ENCODE results near the gene NPTXR. TPM values are rescaled to one million over a fixed set of nuclear protein-coding genes. Genes with fewer than 3 reads are reported as not detected.
A peak's percentile ranks its signal among the peaks of the same experiment; 100 is the strongest.

Gene NPTXR
- polyA plus RNA-seq, 3 donors, result 0.04 TPM; not detected in 2

GRCh38 chr22:38868886-38869381 lies 25.1 kb upstream of the NPTXR start:
- Mint-ChIP-seq H3K4me1 (peaks cover 32% of the 10 kb centered on the region), H3K27ac (peak overlapping the region in 4 of 7 donors; percentile 6 to 52 (median 22)), H3K36me3 (peaks cover 33 to 47% of the 10 kb centered on the region in 2 donors), H3K27me3 (ENCODE audit: low read depth in 3 of 3) (peaks cover 2 to 11% (median 9%) of the 10 kb centered on the region in 3 donors), H3K9me3 (no peaks in the 10 kb centered on the region), H3K4me3 (no peak overlapping the region)
- Histone ChIP-seq H3K79me2 (ENCODE audit: insufficient read depth, low read length) (peaks cover 23% of the 10 kb centered on the region), H3K4me3 (replicated peaks in 1 of 3; ENCODE audit: low read depth in 2 of 3, low read length in 3 of 3) (no peak overlapping the region), H3K27ac (ENCODE audit: low read depth in 1 of 2, low read length in 2 of 2) (no peak overlapping the region), H3K4me1 (ENCODE audit: control insufficient read depth in 1 of 2, insufficient read depth in 2 of 2, low read length in 2 of 2) (peaks cover 29 to 43% of the 10 kb centered on the region in 2 donors), H3K27me3 (ENCODE audit: control insufficient read depth in 2 of 2, insufficient read depth in 2 of 2, low read length in 2 of 2) (peaks cover 0 to 9% of the 10 kb centered on the region in 2 donors), H4K20me1 (ENCODE audit: insufficient read depth, low read length) (peaks cover 63% of the 10 kb centered on the region), H2AFZ (ENCODE audit: insufficient read depth, low read depth, low read length, poor library complexity, severe bottlenecking) (no peak overlapping the region), H3K4me2 (replicated peaks; ENCODE audit: extremely low read depth, low read length, poor library complexity, severe bottlenecking) (no peak overlapping the region), H3K9ac (ENCODE audit: insufficient read depth, low read length, poor library complexity, severe bottlenecking) (no peak overlapping the region), H3K36me3 (replicated peaks in 1 of 2; ENCODE audit: control insufficient read depth in 1 of 2, insufficient read depth in 2 of 2, low read length in 2 of 2) (peaks cover 33 to 41% of the 10 kb centered on the region in 2 donors), H3K9me3 (replicated peaks in 1 of 2; ENCODE audit: control insufficient read depth in 1 of 2, insufficient read depth in 1 of 2, low read length in 2 of 2) (no peaks in the 10 kb centered on the region)
- TF ChIP-seq CTCF (IDR thresholded peaks at IDR 0.05), result peak; percentile 91
- WGBS (ENCODE audit: insufficient coverage), result 8% methylated on average over 7 of the region's 8 CpGs
- intact Hi-C loops (cut with micrococcal nuclease), result loop anchor here in 1 of 2 donors (1.0 kb wide), 1 partner anchor 134 kb away; no protein-coding TSS in a partner anchor
- peak; percentile 68 to 75 (median 74) for DNase-seq

GRCh38 chr22:38868286-38868721 lies 24.5 kb upstream of the NPTXR start:
- Histone ChIP-seq H3K4me1 (ENCODE audit: control insufficient read depth in 1 of 2, insufficient read depth in 2 of 2, low read length in 2 of 2) (peaks cover 29 to 41% of the 10 kb centered on the region in 2 donors), H3K79me2 (ENCODE audit: insufficient read depth, low read length) (peaks cover 23% of the 10 kb centered on the region), H4K20me1 (ENCODE audit: insufficient read depth, low read length) (peaks cover 69% of the 10 kb centered on the region), H2AFZ (ENCODE audit: insufficient read depth, low read depth, low read length, poor library complexity, severe bottlenecking) (no peak overlapping the region), H3K4me2 (replicated peaks; ENCODE audit: extremely low read depth, low read length, poor library complexity, severe bottlenecking) (no peak overlapping the region), H3K9me3 (replicated peaks in 1 of 2; ENCODE audit: control insufficient read depth in 1 of 2, insufficient read depth in 1 of 2, low read length in 2 of 2) (no peaks in the 10 kb centered on the region), H3K9ac (ENCODE audit: insufficient read depth, low read length, poor library complexity, severe bottlenecking) (no peak overlapping the region), H3K27me3 (ENCODE audit: control insufficient read depth in 2 of 2, insufficient read depth in 2 of 2, low read length in 2 of 2) (peaks cover 0 to 2% of the 10 kb centered on the region in 2 donors), H3K36me3 (replicated peaks in 1 of 2; ENCODE audit: control insufficient read depth in 1 of 2, insufficient read depth in 2 of 2, low read length in 2 of 2) (peaks cover 33 to 41% of the 10 kb centered on the region in 2 donors), H3K4me3 (replicated peaks in 1 of 3; ENCODE audit: low read depth in 2 of 3, low read length in 3 of 3) (no peak overlapping the region), H3K27ac (ENCODE audit: low read depth in 1 of 2, low read length in 2 of 2) (no peak overlapping the region)
- Mint-ChIP-seq H3K4me3 (no peak overlapping the region), H3K27ac (peak overlapping the region in 5 of 7 donors; percentile 6 to 55 (median 35)), H3K4me1 (peaks cover 29% of the 10 kb centered on the region), H3K27me3 (ENCODE audit: low read depth in 3 of 3) (peaks cover under 1 to 5% (median 3%) of the 10 kb centered on the region in 3 donors), H3K9me3 (no peaks in the 10 kb centered on the region), H3K36me3 (peaks cover 33 to 47% of the 10 kb centered on the region in 2 donors)
- intact Hi-C loops (cut with micrococcal nuclease), result no loop called here
- no peak for TF ChIP-seq CTCF (IDR thresholded peaks at IDR 0.05)
- DNase-seq, result no peak
- WGBS (ENCODE audit: insufficient coverage), result 99% methylated on average over 7 of the region's 8 CpGs
